ENCODE results near the gene NXPH2. TPM values are rescaled to one million over a fixed set of nuclear protein-coding genes. Genes with fewer than 3 reads are reported as not detected.

NXPH2 gene
- total and polyA plus RNA-seq, 2 donors (not counting 3 experiments of a cell fraction or from before 2014, with no cell fraction given): not detected

GRCh38 chr2:138677221-138677620 is 103.0 kb downstream of the NXPH2 start:
- Histone ChIP-seq H4K20me1 (replicated peaks; ENCODE audit: control insufficient read depth, extremely low read depth, insufficient read depth, low read length) (no peaks in the 10 kb centered on the region), H2AFZ (ENCODE audit: low read depth, low read length) (no peak overlapping the region), H3K4me1 (ENCODE audit: control insufficient read depth, extremely low read depth, insufficient read depth, low read length) (no peaks in the 10 kb centered on the region), H3K27me3 (ENCODE audit: control insufficient read depth in 2 of 2, insufficient read depth in 2 of 2, low read length in 2 of 2) (peaks cover 0 to 2% of the 10 kb centered on the region in 2 experiments), H3K9me1 (replicated peaks; ENCODE audit: control insufficient read depth, extremely low read depth, insufficient read depth, low read length) (no peaks in the 10 kb centered on the region), H3K9ac (replicated peaks; ENCODE audit: extremely low read depth, insufficient read depth, low read length) (no peak overlapping the region), H3K4me3 (replicated peaks in 1 of 3; ENCODE audit: insufficient read depth in 1 of 3, low read depth in 1 of 3, low read length in 3 of 3) (no peak overlapping the region), H3K36me3 (ENCODE audit: control insufficient read depth in 2 of 2, extremely low read depth in 1 of 2, insufficient read depth in 2 of 2, low read length in 2 of 2) (no peaks in the 10 kb centered on the region), H3K27ac (ENCODE audit: insufficient read depth, low read depth, low read length) (no peak overlapping the region), H3K4me2 (ENCODE audit: insufficient read depth, low read length) (no peak overlapping the region), H3K79me2 (ENCODE audit: control insufficient read depth, insufficient read depth, low read length) (no peaks in the 10 kb centered on the region), H3K9me3 (replicated peaks; ENCODE audit: control insufficient read depth, insufficient read depth, low read length) (no peaks in the 10 kb centered on the region)
- FAIRE-seq (no peak), DNase-seq (ENCODE audit: low read depth, low spot score) (no peak)
- no TSS peak for BruUV-seq (replicated peaks)
- POLR2A ChIA-PET: no interaction called here
- TF ChIP-seq EZH2 (IDR thresholded peaks at IDR 0.05; ENCODE audit: borderline replicate concordance, low read depth, low read length, severe bottlenecking) (no peak), GATA2 (IDR thresholded peaks at IDR 0.05; ENCODE audit: insufficient read depth, insufficient read length, low read depth, low read length) (no peak)
- dilution Hi-C loops (cut with MboI; ENCODE audit: extremely low pct_ligation_motif_present, low sequenced_read_pairs): no loop called here
- CTCF ChIA-PET: interaction anchor here (1.3 kb wide), 1 partner anchor 8 kb away, joined by 3 read pairs; no protein-coding TSS in a partner anchor
- intact Hi-C loops (cut with micrococcal nuclease): no loop called here

DNA sequence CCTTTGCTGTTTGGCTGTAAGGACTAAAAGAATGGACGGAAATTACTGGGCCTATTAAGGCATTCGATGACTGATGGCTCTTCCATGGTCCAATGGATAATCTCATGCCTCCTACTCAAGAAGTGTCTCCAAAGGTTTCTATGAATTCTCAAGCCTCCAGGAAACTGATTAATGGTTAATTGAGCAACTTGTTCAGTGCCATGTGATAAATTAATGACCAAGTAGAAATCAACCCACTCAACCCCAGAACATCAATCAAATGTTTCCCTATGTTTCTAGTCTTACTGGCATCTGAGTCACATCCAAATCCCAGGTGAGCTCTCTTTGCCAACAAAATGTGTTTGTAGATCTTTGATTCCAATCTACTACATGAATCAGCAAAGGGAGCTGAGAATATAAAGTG is 103.6 kb downstream of the NXPH2 start:
- Histone ChIP-seq H3K9ac (replicated peaks; ENCODE audit: extremely low read depth, insufficient read depth, low read length) (no peak overlapping the region), H3K79me2 (ENCODE audit: control insufficient read depth, insufficient read depth, low read length) (no peaks in the 10 kb centered on the region), H3K4me2 (ENCODE audit: insufficient read depth, low read length) (no peak overlapping the region), H2AFZ (ENCODE audit: low read depth, low read length) (no peak overlapping the region), H3K4me3 (replicated peaks in 1 of 3; ENCODE audit: insufficient read depth in 1 of 3, low read depth in 1 of 3, low read length in 3 of 3) (no peak overlapping the region), H4K20me1 (replicated peaks; ENCODE audit: control insufficient read depth, extremely low read depth, insufficient read depth, low read length) (no peaks in the 10 kb centered on the region), H3K4me1 (ENCODE audit: control insufficient read depth, extremely low read depth, insufficient read depth, low read length) (no peaks in the 10 kb centered on the region), H3K27ac (ENCODE audit: insufficient read depth, low read depth, low read length) (no peak overlapping the region), H3K9me3 (replicated peaks; ENCODE audit: control insufficient read depth, insufficient read depth, low read length) (no peaks in the 10 kb centered on the region), H3K36me3 (ENCODE audit: control insufficient read depth in 2 of 2, extremely low read depth in 1 of 2, insufficient read depth in 2 of 2, low read length in 2 of 2) (no peaks in the 10 kb centered on the region), H3K27me3 (ENCODE audit: control insufficient read depth in 2 of 2, insufficient read depth in 2 of 2, low read length in 2 of 2) (peaks cover 0 to 2% of the 10 kb centered on the region in 2 experiments), H3K9me1 (replicated peaks; ENCODE audit: control insufficient read depth, extremely low read depth, insufficient read depth, low read length) (no peaks in the 10 kb centered on the region)
- FAIRE-seq (no peak), DNase-seq (ENCODE audit: low read depth, low spot score) (no peak)
- dilution Hi-C loops (cut with MboI; ENCODE audit: extremely low pct_ligation_motif_present, low sequenced_read_pairs): no loop called here
- BruUV-seq (replicated peaks): no TSS peak
- no peak for TF ChIP-seq CTCF (IDR thresholded peaks at IDR 0.05; ENCODE audit: extremely low read depth in 1 of 2, insufficient read depth in 1 of 2, low read depth in 1 of 2, low read length in 2 of 2)
- no peak for TF ChIP-seq POLR2A (IDR thresholded peaks at IDR 0.05; ENCODE audit: low read depth, low read length)
- TF ChIP-seq GATA2 (IDR thresholded peaks at IDR 0.05; ENCODE audit: insufficient read depth, insufficient read length, low read depth, low read length): no peak
- no peak for TF ChIP-seq FOS (IDR thresholded peaks at IDR 0.05; ENCODE audit: borderline replicate concordance, insufficient read depth, low read length)
- TF ChIP-seq MAX (IDR thresholded peaks at IDR 0.05; ENCODE audit: insufficient read depth, insufficient read length): no peak
- TF ChIP-seq POLR2AphosphoS5 (IDR thresholded peaks at IDR 0.05; ENCODE audit: insufficient read depth, low read depth, low read length): no peak
- no peak for TF ChIP-seq MYC (IDR thresholded peaks at IDR 0.05; ENCODE audit: low read depth, low read length)
- no peak for TF ChIP-seq EZH2 (IDR thresholded peaks at IDR 0.05; ENCODE audit: borderline replicate concordance, low read depth, low read length, severe bottlenecking)
- no peak for TF ChIP-seq JUN (IDR thresholded peaks at IDR 0.05; ENCODE audit: borderline replicate concordance, insufficient read depth, insufficient read length, low read depth)
- ChIA-PET POLR2A (no interaction called here), CTCF (interaction anchor here (1.3 kb wide), 1 partner anchor 9 kb away, joined by 3 read pairs; no protein-coding TSS in a partner anchor)
- intact Hi-C loops (cut with micrococcal nuclease): no loop called here

Measured in endothelial cell of umbilical vein (primary cell).